GM23338 (cell line): ENCODE data around the gene SAP130. TPM values are rescaled to one million over a fixed set of nuclear protein-coding genes. Genes with fewer than 3 reads are reported as not detected.

Experiments
- polyA plus RNA-seq: library from polyadenylated mRNA; unstranded; fragments of >200 nt; fragmentation: Nextera tagmentation; extraction: Ambion mirVana; gene quantifications from 2 replicates; pipeline ENCODE4 v1.2.1, GENCODE V29; 2016
- small RNA-seq: library from RNA; depleted of rRNA; stranded (forward); fragments of <200 nt; gene quantifications from one replicate; pipeline ENCODE3, GENCODE V24; 2014; ENCODE audit warnings: low replicate concordance
- total RNA-seq: library from RNA; depleted of rRNA; stranded (reverse); fragments of >200 nt; shearing (Covaris generic); gene quantifications from 2 replicates; pipeline ENCODE4 v1.2.3, GENCODE V29; 2014; rRNA removed

The SAP130 gene
- total and polyA plus RNA-seq, 2 experiments from 2014 or later: 19.5 to 35.1 TPM

Small RNA genes lying within 50 kb of the gene (small RNA-seq; reads per million reads assigned to genes)
- not detected for gene AC012306.1
- not detected for gene AC108059.3
- not detected for gene RF00019

Other genes starting within 250 kb of the SAP130 start
- gene WDR33, start 216.9 kb downstream of the SAP130 start, total RNA-seq: 48.1 and 54.7 TPM in 2 replicates
- gene WDR33, start 216.9 kb downstream of the SAP130 start, polyA plus RNA-seq: 32.1 and 37.2 TPM in 2 replicates
- gene POLR2D, start 169.9 kb downstream of the SAP130 start, total RNA-seq: 49.2 and 59.7 TPM in 2 replicates
- gene POLR2D, start 169.9 kb downstream of the SAP130 start, polyA plus RNA-seq: 23.3 and 25.4 TPM in 2 replicates
- 17.7 and 20.5 TPM in 2 replicates for gene AMMECR1L, start 142.1 kb downstream of the SAP130 start, total RNA-seq
- gene AMMECR1L, start 142.1 kb downstream of the SAP130 start, polyA plus RNA-seq: 7.8 and 7.9 TPM in 2 replicates
- gene UGGT1, start 63.1 kb upstream of the SAP130 start, total RNA-seq: 58.0 and 65.0 TPM in 2 replicates
- 11.5 and 17.1 TPM in 2 replicates for gene UGGT1, start 63.1 kb upstream of the SAP130 start, polyA plus RNA-seq